ENCODE data around the gene RWDD4.
A peak's percentile ranks its signal among the peaks of the same experiment; 100 is the strongest.

The RWDD4 gene

GRCh38 chr4:183657564-183657963 is 1.4 kb downstream of the RWDD4 start:
- 88% methylated on average over 3 of the region's 3 CpGs for WGBS

GRCh38 chr4:183645326-183645725 is 13.7 kb downstream of the RWDD4 start:
- H2BK12ac ChIP-seq (ENCODE audit: low read length in 2 of 2), result no peak overlapping the region
- H3K4me2 ChIP-seq (ENCODE audit: low read length, poor library complexity, severe bottlenecking), result no peak overlapping the region
- no peak overlapping the region for H2BK5ac ChIP-seq (ENCODE audit: low read depth, low read length, poor library complexity, severe bottlenecking)
- H2BK120ac ChIP-seq (ENCODE audit: low read depth, low read length), result no peak overlapping the region
- peaks cover 27 to 68% of the 10 kb centered on the region in 2 experiments for H3K36me3 ChIP-seq (ENCODE audit: control insufficient read depth in 1 of 2, insufficient read depth in 2 of 2, low read depth in 1 of 2, low read length in 2 of 2)
- H2AK5ac ChIP-seq (ENCODE audit: low read length, severe bottlenecking), result no peak overlapping the region
- no peak overlapping the region for H3K23ac ChIP-seq (ENCODE audit: low read length in 2 of 2)
- H2AFZ ChIP-seq (ENCODE audit: low read depth, low read length), result no peak overlapping the region
- H2BK15ac ChIP-seq (ENCODE audit: low read depth, poor library complexity, severe bottlenecking), result no peak overlapping the region
- no peak overlapping the region for H3K9ac ChIP-seq (ENCODE audit: low read length)
- no peak for DNase-seq
- H4K8ac ChIP-seq (ENCODE audit: low read length), result no peak overlapping the region
- no peak overlapping the region for H4K91ac ChIP-seq (ENCODE audit: low read length)
- no peak overlapping the region for H3K4me3 ChIP-seq (ENCODE audit: insufficient read depth in 1 of 2, low read depth in 1 of 2, low read length in 2 of 2)
- H3K18ac ChIP-seq (ENCODE audit: low read depth in 1 of 2, low read length in 2 of 2), result no peak overlapping the region
- H3K27ac ChIP-seq (ENCODE audit: low read length, poor library complexity, severe bottlenecking), result no peak overlapping the region
- no peak overlapping the region for H3K4ac ChIP-seq (ENCODE audit: low read depth in 1 of 2, low read length in 2 of 2)
- WGBS, result 98% methylated on average over 6 of the region's 7 CpGs
- H3K4me1 ChIP-seq (ENCODE audit: control insufficient read depth, insufficient read depth, low read depth, low read length), result no peaks in the 10 kb centered on the region
- H3K27me3 ChIP-seq (ENCODE audit: control insufficient read depth in 1 of 2, insufficient read depth in 1 of 2, low read length in 2 of 2), result no peaks in the 10 kb centered on the region
- H3K14ac ChIP-seq (ENCODE audit: low read length in 2 of 2), result no peak overlapping the region
- no peaks in the 10 kb centered on the region for H3K9me3 ChIP-seq (ENCODE audit: control insufficient read depth, low read length)
- peaks cover 8% of the 10 kb centered on the region for H3K79me1 ChIP-seq (replicated peaks; ENCODE audit: low read length, poor library complexity, severe bottlenecking)

More at GRCh38 chr4:183657564-183657963, 1.4 kb downstream of the RWDD4 start:
- Histone ChIP-seq H3K18ac (ENCODE audit: low read depth in 1 of 2, low read length in 2 of 2) (no peak overlapping the region), H2AFZ (ENCODE audit: low read depth, low read length) (no peak overlapping the region), H3K9ac (ENCODE audit: low read length) (peak overlapping the region; percentile 100), H3K14ac (ENCODE audit: low read length in 2 of 2) (no peak overlapping the region), H3K9me3 (ENCODE audit: control insufficient read depth, low read length) (no peaks in the 10 kb centered on the region), H3K4me1 (ENCODE audit: control insufficient read depth, insufficient read depth, low read depth, low read length) (peaks cover 5% of the 10 kb centered on the region), H3K4ac (ENCODE audit: low read depth in 1 of 2, low read length in 2 of 2) (no peak overlapping the region), H2BK120ac (ENCODE audit: low read depth, low read length) (no peak overlapping the region), H3K36me3 (ENCODE audit: control insufficient read depth in 1 of 2, insufficient read depth in 2 of 2, low read depth in 1 of 2, low read length in 2 of 2) (peaks cover 2 to 31% of the 10 kb centered on the region in 2 experiments), H2BK5ac (ENCODE audit: low read depth, low read length, poor library complexity, severe bottlenecking) (no peak overlapping the region), H3K79me1 (replicated peaks; ENCODE audit: low read length, poor library complexity, severe bottlenecking) (peaks cover 11% of the 10 kb centered on the region), H3K4me3 (ENCODE audit: insufficient read depth in 1 of 2, low read depth in 1 of 2, low read length in 2 of 2) (peak overlapping the region in 1 of 2 experiments; percentile 100), H3K23ac (ENCODE audit: low read length in 2 of 2) (no peak overlapping the region), H3K4me2 (ENCODE audit: low read length, poor library complexity, severe bottlenecking) (no peak overlapping the region), H2AK5ac (ENCODE audit: low read length, severe bottlenecking) (no peak overlapping the region), H4K91ac (ENCODE audit: low read length) (no peak overlapping the region), H3K27ac (ENCODE audit: low read length, poor library complexity, severe bottlenecking) (no peak overlapping the region), H4K8ac (ENCODE audit: low read length) (no peak overlapping the region), H3K27me3 (ENCODE audit: control insufficient read depth in 1 of 2, insufficient read depth in 1 of 2, low read length in 2 of 2) (no peaks in the 10 kb centered on the region), H2BK15ac (ENCODE audit: low read depth, poor library complexity, severe bottlenecking) (no peak overlapping the region), H2BK12ac (ENCODE audit: low read length in 2 of 2) (no peak overlapping the region)
- no peak for DNase-seq

GRCh38 chr4:183639291-183639690 is 19.7 kb downstream of the RWDD4 start:
- Histone ChIP-seq H3K4ac (ENCODE audit: low read depth in 1 of 2, low read length in 2 of 2) (no peak overlapping the region), H2AFZ (ENCODE audit: low read depth, low read length) (no peak overlapping the region), H3K4me3 (ENCODE audit: insufficient read depth in 1 of 2, low read depth in 1 of 2, low read length in 2 of 2) (no peak overlapping the region), H4K91ac (ENCODE audit: low read length) (no peak overlapping the region), H3K9ac (ENCODE audit: low read length) (no peak overlapping the region), H2BK12ac (ENCODE audit: low read length in 2 of 2) (no peak overlapping the region), H3K36me3 (ENCODE audit: control insufficient read depth in 1 of 2, insufficient read depth in 2 of 2, low read depth in 1 of 2, low read length in 2 of 2) (peaks cover 4 to 15% of the 10 kb centered on the region in 2 experiments), H3K14ac (ENCODE audit: low read length in 2 of 2) (no peak overlapping the region), H4K8ac (ENCODE audit: low read length) (no peak overlapping the region), H3K27ac (ENCODE audit: low read length, poor library complexity, severe bottlenecking) (peak overlapping the region; percentile 64), H2BK15ac (ENCODE audit: low read depth, poor library complexity, severe bottlenecking) (no peak overlapping the region), H3K18ac (ENCODE audit: low read depth in 1 of 2, low read length in 2 of 2) (no peak overlapping the region), H2AK5ac (ENCODE audit: low read length, severe bottlenecking) (no peak overlapping the region), H3K23ac (ENCODE audit: low read length in 2 of 2) (no peak overlapping the region), H3K27me3 (ENCODE audit: control insufficient read depth in 1 of 2, insufficient read depth in 1 of 2, low read length in 2 of 2) (no peaks in the 10 kb centered on the region), H3K79me1 (replicated peaks; ENCODE audit: low read length, poor library complexity, severe bottlenecking) (peaks cover 1% of the 10 kb centered on the region), H3K9me3 (ENCODE audit: control insufficient read depth, low read length) (no peaks in the 10 kb centered on the region), H2BK120ac (ENCODE audit: low read depth, low read length) (no peak overlapping the region), H3K4me2 (ENCODE audit: low read length, poor library complexity, severe bottlenecking) (no peak overlapping the region), H2BK5ac (ENCODE audit: low read depth, low read length, poor library complexity, severe bottlenecking) (no peak overlapping the region), H3K4me1 (ENCODE audit: control insufficient read depth, insufficient read depth, low read depth, low read length) (peaks cover 4% of the 10 kb centered on the region)
- no peak for DNase-seq
- WGBS, result 97% methylated on average over 2 of the region's 3 CpGs

- no peak overlapping the region for H3K9ac ChIP-seq (ENCODE audit: low read length)
- H3K9me3 ChIP-seq (ENCODE audit: control insufficient read depth, low read length), result no peaks in the 10 kb centered on the region
- H3K4me2 ChIP-seq (ENCODE audit: low read length, poor library complexity, severe bottlenecking), result no peak overlapping the region
- no peak overlapping the region for H3K4me3 ChIP-seq (ENCODE audit: insufficient read depth in 1 of 2, low read depth in 1 of 2, low read length in 2 of 2)
- DNase-seq, result no peak
- H2BK15ac ChIP-seq (ENCODE audit: low read depth, poor library complexity, severe bottlenecking), result no peak overlapping the region
- no peak overlapping the region for H2BK120ac ChIP-seq (ENCODE audit: low read depth, low read length)
- H4K8ac ChIP-seq (ENCODE audit: low read length), result no peak overlapping the region
- H3K23ac ChIP-seq (ENCODE audit: low read length in 2 of 2), result no peak overlapping the region
- no peak overlapping the region for H3K4ac ChIP-seq (ENCODE audit: low read depth in 1 of 2, low read length in 2 of 2)
- no peak overlapping the region for H3K14ac ChIP-seq (ENCODE audit: low read length in 2 of 2)
- no peaks in the 10 kb centered on the region for H3K79me1 ChIP-seq (replicated peaks; ENCODE audit: low read length, poor library complexity, severe bottlenecking)
- no peaks in the 10 kb centered on the region for H3K27me3 ChIP-seq (ENCODE audit: control insufficient read depth in 1 of 2, insufficient read depth in 1 of 2, low read length in 2 of 2)
- no peak overlapping the region for H2BK5ac ChIP-seq (ENCODE audit: low read depth, low read length, poor library complexity, severe bottlenecking)
- peaks cover 6% of the 10 kb centered on the region for H3K4me1 ChIP-seq (ENCODE audit: control insufficient read depth, insufficient read depth, low read depth, low read length)
- peak overlapping the region; percentile 57 for H2AK5ac ChIP-seq (ENCODE audit: low read length, severe bottlenecking)
- H2BK12ac ChIP-seq (ENCODE audit: low read length in 2 of 2), result no peak overlapping the region
- WGBS, result 95% methylated on average over 3 of the region's 5 CpGs
- no peak overlapping the region for H3K18ac ChIP-seq (ENCODE audit: low read depth in 1 of 2, low read length in 2 of 2)
- peaks cover 3 to 9% of the 10 kb centered on the region in 2 experiments for H3K36me3 ChIP-seq (ENCODE audit: control insufficient read depth in 1 of 2, insufficient read depth in 2 of 2, low read depth in 1 of 2, low read length in 2 of 2)
- peak overlapping the region; percentile 22 for H3K27ac ChIP-seq (ENCODE audit: low read length, poor library complexity, severe bottlenecking)
- no peak overlapping the region for H4K91ac ChIP-seq (ENCODE audit: low read length)
- no peak overlapping the region for H2AFZ ChIP-seq (ENCODE audit: low read depth, low read length)
Measured at GRCh38 chr4:183638436-183638835, 20.5 kb downstream of the RWDD4 start.
